Measurements from ENCODE around the gene PTGIS.

DNA sequence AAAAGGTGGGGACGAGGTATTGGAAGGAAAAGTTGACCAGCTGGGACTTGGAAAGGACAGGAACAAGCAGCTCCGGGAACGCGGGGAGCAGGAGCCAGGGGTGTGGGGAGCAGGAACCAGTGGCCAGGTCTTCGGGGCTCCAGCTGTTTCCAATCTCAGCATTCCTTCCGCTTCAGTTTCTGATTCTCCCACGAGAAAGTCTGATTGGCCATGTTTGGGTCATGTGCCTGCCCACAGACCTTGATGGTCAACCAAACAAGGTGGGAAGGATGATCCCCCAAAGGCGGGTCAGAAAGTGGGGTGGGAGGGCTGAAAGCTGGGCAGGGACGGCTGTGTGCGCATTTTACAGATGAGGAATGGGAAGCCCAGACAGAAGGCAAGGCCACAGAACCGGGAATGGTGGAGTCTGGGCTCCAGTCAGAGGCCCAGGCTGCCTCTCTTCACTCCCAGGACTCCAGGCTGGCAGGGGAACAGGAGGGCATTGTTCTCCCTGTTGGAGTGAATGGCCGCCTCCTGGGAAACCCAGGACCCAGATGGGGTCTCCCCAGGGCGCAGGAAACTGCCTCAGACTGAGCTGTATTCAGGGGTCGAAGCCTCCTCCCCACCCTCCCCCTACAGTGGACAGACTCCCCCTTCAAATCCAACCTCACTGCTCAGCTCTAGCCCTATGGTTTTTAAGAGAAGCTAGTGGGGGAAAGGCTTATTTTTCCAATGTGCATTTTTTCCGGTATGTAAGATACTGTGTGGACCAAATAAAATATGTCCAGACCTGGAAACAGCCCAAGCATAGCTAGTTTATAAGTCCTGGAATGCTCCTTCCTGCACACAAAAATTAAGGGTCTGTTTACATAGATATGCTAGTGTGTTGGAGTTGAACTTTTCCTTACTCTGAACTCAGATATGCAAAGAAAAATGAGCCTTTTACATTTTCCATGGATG, 12.2 kb upstream of the PTGIS start:
- TF ChIP-seq, protein P1, sequence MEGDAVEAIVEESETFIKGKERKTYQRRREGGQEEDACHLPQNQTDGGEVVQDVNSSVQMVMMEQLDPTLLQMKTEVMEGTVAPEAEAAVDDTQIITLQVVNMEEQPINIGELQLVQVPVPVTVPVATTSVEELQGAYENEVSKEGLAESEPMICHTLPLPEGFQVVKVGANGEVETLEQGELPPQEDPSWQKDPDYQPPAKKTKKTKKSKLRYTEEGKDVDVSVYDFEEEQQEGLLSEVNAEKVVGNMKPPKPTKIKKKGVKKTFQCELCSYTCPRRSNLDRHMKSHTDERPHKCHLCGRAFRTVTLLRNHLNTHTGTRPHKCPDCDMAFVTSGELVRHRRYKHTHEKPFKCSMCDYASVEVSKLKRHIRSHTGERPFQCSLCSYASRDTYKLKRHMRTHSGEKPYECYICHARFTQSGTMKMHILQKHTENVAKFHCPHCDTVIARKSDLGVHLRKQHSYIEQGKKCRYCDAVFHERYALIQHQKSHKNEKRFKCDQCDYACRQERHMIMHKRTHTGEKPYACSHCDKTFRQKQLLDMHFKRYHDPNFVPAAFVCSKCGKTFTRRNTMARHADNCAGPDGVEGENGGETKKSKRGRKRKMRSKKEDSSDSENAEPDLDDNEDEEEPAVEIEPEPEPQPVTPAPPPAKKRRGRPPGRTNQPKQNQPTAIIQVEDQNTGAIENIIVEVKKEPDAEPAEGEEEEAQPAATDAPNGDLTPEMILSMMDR (IDR thresholded peaks at IDR 0.05; ENCODE audit: insufficient read depth, low read length), result no peak
- TF ChIP-seq, protein P2, sequence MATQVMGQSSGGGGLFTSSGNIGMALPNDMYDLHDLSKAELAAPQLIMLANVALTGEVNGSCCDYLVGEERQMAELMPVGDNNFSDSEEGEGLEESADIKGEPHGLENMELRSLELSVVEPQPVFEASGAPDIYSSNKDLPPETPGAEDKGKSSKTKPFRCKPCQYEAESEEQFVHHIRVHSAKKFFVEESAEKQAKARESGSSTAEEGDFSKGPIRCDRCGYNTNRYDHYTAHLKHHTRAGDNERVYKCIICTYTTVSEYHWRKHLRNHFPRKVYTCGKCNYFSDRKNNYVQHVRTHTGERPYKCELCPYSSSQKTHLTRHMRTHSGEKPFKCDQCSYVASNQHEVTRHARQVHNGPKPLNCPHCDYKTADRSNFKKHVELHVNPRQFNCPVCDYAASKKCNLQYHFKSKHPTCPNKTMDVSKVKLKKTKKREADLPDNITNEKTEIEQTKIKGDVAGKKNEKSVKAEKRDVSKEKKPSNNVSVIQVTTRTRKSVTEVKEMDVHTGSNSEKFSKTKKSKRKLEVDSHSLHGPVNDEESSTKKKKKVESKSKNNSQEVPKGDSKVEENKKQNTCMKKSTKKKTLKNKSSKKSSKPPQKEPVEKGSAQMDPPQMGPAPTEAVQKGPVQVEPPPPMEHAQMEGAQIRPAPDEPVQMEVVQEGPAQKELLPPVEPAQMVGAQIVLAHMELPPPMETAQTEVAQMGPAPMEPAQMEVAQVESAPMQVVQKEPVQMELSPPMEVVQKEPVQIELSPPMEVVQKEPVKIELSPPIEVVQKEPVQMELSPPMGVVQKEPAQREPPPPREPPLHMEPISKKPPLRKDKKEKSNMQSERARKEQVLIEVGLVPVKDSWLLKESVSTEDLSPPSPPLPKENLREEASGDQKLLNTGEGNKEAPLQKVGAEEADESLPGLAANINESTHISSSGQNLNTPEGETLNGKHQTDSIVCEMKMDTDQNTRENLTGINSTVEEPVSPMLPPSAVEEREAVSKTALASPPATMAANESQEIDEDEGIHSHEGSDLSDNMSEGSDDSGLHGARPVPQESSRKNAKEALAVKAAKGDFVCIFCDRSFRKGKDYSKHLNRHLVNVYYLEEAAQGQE (IDR thresholded peaks at IDR 0.05; ENCODE audit: insufficient replicate concordance, low read depth), result no peak
- TF ChIP-seq POLR2AphosphoS5 (IDR thresholded peaks at IDR 0.05; ENCODE audit: low read depth), result no peak
